Measurements from ENCODE around the gene BEND3.

DNA sequence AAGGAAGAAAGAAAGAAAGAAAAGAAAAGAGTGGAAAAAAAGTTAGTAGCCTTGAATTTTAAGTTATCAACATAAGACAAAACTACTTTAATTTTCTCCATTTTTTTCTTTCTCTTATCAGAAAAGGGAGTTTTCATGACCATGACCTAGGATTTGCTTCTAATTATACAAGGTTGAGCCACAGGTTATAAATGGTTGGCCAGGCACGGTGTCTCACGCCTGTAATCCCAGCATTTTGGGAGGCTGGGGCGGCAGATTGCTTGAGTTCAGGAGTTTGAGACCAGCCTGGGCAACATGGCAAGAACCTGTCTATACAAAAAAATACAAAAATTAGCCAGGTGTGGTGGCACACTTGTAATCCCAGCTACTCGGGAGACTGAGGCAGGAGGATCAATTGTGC is 95.1 kb downstream of the BEND3 start:
- TF ChIP-seq MAZ (IDR thresholded peaks at IDR 0.05; ENCODE audit: borderline replicate concordance, low read depth, low read length) = no peak
- TF ChIP-seq, protein P1, sequence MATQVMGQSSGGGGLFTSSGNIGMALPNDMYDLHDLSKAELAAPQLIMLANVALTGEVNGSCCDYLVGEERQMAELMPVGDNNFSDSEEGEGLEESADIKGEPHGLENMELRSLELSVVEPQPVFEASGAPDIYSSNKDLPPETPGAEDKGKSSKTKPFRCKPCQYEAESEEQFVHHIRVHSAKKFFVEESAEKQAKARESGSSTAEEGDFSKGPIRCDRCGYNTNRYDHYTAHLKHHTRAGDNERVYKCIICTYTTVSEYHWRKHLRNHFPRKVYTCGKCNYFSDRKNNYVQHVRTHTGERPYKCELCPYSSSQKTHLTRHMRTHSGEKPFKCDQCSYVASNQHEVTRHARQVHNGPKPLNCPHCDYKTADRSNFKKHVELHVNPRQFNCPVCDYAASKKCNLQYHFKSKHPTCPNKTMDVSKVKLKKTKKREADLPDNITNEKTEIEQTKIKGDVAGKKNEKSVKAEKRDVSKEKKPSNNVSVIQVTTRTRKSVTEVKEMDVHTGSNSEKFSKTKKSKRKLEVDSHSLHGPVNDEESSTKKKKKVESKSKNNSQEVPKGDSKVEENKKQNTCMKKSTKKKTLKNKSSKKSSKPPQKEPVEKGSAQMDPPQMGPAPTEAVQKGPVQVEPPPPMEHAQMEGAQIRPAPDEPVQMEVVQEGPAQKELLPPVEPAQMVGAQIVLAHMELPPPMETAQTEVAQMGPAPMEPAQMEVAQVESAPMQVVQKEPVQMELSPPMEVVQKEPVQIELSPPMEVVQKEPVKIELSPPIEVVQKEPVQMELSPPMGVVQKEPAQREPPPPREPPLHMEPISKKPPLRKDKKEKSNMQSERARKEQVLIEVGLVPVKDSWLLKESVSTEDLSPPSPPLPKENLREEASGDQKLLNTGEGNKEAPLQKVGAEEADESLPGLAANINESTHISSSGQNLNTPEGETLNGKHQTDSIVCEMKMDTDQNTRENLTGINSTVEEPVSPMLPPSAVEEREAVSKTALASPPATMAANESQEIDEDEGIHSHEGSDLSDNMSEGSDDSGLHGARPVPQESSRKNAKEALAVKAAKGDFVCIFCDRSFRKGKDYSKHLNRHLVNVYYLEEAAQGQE (IDR thresholded peaks at IDR 0.05) = no peak
- TF ChIP-seq POLR2A (IDR thresholded peaks at IDR 0.05; ENCODE audit: low read length) = no peak
- TF ChIP-seq, protein P2, sequence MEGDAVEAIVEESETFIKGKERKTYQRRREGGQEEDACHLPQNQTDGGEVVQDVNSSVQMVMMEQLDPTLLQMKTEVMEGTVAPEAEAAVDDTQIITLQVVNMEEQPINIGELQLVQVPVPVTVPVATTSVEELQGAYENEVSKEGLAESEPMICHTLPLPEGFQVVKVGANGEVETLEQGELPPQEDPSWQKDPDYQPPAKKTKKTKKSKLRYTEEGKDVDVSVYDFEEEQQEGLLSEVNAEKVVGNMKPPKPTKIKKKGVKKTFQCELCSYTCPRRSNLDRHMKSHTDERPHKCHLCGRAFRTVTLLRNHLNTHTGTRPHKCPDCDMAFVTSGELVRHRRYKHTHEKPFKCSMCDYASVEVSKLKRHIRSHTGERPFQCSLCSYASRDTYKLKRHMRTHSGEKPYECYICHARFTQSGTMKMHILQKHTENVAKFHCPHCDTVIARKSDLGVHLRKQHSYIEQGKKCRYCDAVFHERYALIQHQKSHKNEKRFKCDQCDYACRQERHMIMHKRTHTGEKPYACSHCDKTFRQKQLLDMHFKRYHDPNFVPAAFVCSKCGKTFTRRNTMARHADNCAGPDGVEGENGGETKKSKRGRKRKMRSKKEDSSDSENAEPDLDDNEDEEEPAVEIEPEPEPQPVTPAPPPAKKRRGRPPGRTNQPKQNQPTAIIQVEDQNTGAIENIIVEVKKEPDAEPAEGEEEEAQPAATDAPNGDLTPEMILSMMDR (IDR thresholded peaks at IDR 0.05) = no peak
- TF ChIP-seq EP300 (IDR thresholded peaks at IDR 0.05) = no peak
- TF ChIP-seq, protein P3, sequence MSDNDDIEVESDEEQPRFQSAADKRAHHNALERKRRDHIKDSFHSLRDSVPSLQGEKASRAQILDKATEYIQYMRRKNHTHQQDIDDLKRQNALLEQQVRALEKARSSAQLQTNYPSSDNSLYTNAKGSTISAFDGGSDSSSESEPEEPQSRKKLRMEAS (IDR thresholded peaks at IDR 0.05) = no peak
- no peak for TF ChIP-seq TFCP2L1 (CRISPR knock-in tag; IDR thresholded peaks at IDR 0.05)
- no peak for TF ChIP-seq CEBPB (IDR thresholded peaks at IDR 0.05)
- TF ChIP-seq HDAC2 (IDR thresholded peaks at IDR 0.05) = no peak
- no peak for TF ChIP-seq RFX5 (IDR thresholded peaks at IDR 0.05)
- TF ChIP-seq POLR2AphosphoS2 (conservative IDR thresholded peaks at IDR 0.05; ENCODE audit: low read length) = no peak
